Measurements from ENCODE around the gene LARP1.

LARP1 gene

DNA sequence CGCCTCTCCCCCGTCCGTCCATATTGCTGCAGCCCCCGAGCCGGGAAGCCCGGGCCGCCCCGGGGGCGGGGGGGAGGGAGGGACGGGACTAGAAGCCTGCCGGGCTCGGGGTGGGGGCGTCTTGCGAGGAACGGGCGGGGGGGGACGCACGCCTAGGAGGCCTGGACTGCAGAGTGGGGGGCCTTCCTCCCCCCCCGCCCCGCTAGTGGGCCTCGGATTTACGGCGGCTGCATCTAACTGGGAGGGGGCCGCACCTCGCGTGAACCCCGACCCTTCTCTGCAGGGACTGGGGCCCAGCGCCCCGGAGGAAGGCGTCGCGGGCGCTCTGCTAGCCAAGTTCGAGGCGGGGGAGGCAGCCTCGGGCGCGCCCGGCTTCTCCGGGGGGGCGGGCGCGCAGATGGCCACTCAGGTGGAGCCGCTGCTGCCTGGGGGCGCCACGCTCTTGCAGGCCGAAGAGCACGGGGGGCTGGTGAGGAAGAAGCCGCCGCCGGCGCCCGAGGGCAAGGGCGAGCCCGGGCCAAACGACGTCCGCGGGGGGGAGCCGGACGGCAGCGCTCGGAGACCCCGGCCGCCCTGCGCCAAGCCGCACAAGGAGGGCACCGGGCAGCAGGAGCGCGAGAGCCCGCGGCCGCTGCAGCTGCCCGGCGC is at the start of gene LARP1:
TSS of gene LARP1 (plus strand) at position 17 of the 648 bp plus-strand sequence. CDS start at position 398, 381 bp downstream.
- Histone ChIP-seq H3K9me3 (ENCODE audit: control insufficient read depth, low read length) (no peaks in the 10 kb centered on the region), H3K27me3 (ENCODE audit: control insufficient read depth, insufficient read depth, low read length) (no peaks in the 10 kb centered on the region), H3K4me3 (ENCODE audit: low read length) (peak within 1 kb of the TSS; percentile 54), H3K36me3 (ENCODE audit: control insufficient read depth, insufficient read depth, low read length) (no peaks in the 10 kb centered on the region), H3K9ac (ENCODE audit: low read length) (peak within 1 kb of the TSS; percentile 85), H3K4me1 (ENCODE audit: control insufficient read depth, insufficient read depth, low read length) (peaks cover 28% of the 10 kb centered on the region)

DNA sequence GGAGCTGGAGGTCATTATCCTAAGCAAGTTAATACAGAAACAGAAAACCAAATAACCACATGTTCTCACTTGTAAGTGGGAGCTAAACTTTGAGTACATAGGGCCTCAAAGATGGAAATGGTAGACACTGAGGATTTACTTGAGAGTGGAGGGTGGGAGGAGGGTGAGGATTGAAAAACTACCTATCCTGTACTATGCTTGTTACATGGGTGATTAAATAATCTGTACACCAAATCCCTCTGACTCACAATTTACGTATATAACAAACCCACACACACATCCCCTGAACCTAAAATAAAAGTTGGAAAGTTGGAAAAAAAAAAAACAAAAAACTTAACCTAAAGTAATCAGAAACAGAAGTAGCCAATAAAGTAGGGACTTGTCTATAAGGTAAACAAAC is 48.8 kb upstream of the LARP1 start:
- H3K9me3 ChIP-seq (ENCODE audit: control insufficient read depth, low read length), result no peaks in the 10 kb centered on the region
- no peaks in the 10 kb centered on the region for H3K27me3 ChIP-seq (ENCODE audit: control insufficient read depth, insufficient read depth, low read length)
- no peak overlapping the region for H3K4me3 ChIP-seq (ENCODE audit: low read length)
- H3K36me3 ChIP-seq (ENCODE audit: control insufficient read depth, insufficient read depth, low read length), result no peaks in the 10 kb centered on the region
- peaks cover 7% of the 10 kb centered on the region for H3K4me1 ChIP-seq (ENCODE audit: control insufficient read depth, insufficient read depth, low read length)
- H3K9ac ChIP-seq (ENCODE audit: low read length), result no peak overlapping the region

DNA sequence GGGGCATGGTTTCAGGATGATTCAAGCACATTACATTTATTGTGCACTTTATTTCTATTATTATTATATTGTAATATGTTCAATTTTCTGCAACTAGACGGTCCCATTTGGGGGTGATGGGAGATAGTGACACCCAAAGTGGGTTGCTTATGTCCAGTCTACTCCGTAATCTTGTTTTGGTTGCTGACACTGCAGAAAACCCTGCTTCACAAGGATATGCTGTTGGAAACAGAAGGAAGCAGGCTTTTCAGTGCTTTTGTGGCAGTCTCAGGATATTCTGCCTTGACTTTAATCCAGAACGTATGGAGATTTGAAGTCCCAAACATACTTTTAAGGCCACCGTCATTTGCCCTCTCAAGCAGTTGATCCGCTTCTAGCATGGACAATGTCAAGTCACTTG is 47.5 kb upstream of the LARP1 start:
- no peaks in the 10 kb centered on the region for H3K9me3 ChIP-seq (ENCODE audit: control insufficient read depth, low read length)
- H3K27me3 ChIP-seq (ENCODE audit: control insufficient read depth, insufficient read depth, low read length), result no peaks in the 10 kb centered on the region
- no peaks in the 10 kb centered on the region for H3K36me3 ChIP-seq (ENCODE audit: control insufficient read depth, insufficient read depth, low read length)
- no peak overlapping the region for H3K4me3 ChIP-seq (ENCODE audit: low read length)
- H3K9ac ChIP-seq (ENCODE audit: low read length), result no peak overlapping the region
- H3K4me1 ChIP-seq (ENCODE audit: control insufficient read depth, insufficient read depth, low read length), result peaks cover 5% of the 10 kb centered on the region

DNA sequence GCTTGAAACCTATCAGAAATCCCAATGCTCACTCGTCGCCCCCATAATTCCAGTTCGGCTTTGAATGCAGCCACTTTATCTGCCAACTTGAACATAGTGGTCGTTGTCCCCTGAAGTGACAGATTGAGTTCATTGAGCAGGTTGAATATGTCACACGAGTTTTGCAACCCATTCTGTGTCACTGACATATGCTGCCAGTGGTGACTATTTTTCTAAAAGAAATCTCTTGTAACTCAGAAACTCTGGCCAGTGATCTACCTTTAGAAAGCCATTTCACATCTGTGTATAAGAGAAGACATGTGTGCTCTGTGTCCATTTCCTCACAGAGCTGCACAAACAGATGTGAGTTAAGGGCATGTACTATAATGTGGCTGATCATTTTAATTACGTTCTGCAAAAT is 47.0 kb upstream of the LARP1 start:
- no peaks in the 10 kb centered on the region for H3K9me3 ChIP-seq (ENCODE audit: control insufficient read depth, low read length)
- H3K9ac ChIP-seq (ENCODE audit: low read length), result no peak overlapping the region
- H3K4me1 ChIP-seq (ENCODE audit: control insufficient read depth, insufficient read depth, low read length), result peaks cover 8% of the 10 kb centered on the region
- H3K4me3 ChIP-seq (ENCODE audit: low read length), result no peak overlapping the region
- H3K36me3 ChIP-seq (ENCODE audit: control insufficient read depth, insufficient read depth, low read length), result no peaks in the 10 kb centered on the region
- no peaks in the 10 kb centered on the region for H3K27me3 ChIP-seq (ENCODE audit: control insufficient read depth, insufficient read depth, low read length)

DNA sequence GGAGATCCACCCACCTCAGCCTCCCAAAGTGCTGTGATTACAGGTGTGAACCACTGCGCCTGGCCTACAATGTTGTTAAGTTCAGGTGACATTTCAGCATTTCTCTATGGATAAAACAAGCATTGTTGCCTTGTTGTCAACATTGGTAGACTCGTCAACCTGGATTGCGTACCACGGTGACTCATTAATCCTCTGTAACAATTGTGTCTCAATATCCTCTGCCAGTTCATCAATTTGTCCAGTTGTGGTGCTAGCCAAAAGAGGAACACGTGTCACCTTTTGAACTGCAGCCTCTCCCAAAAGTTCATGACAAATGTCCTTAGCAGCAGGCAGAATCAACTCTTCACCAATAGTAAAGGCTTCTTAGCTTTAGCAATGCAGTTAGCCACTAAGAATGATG is 46.3 kb upstream of the LARP1 start:
- Histone ChIP-seq H3K27me3 (ENCODE audit: control insufficient read depth, insufficient read depth, low read length) (no peaks in the 10 kb centered on the region), H3K9me3 (ENCODE audit: control insufficient read depth, low read length) (no peaks in the 10 kb centered on the region), H3K4me3 (ENCODE audit: low read length) (no peak overlapping the region), H3K4me1 (ENCODE audit: control insufficient read depth, insufficient read depth, low read length) (peaks cover 15% of the 10 kb centered on the region), H3K9ac (ENCODE audit: low read length) (no peak overlapping the region), H3K36me3 (ENCODE audit: control insufficient read depth, insufficient read depth, low read length) (no peaks in the 10 kb centered on the region)

DNA sequence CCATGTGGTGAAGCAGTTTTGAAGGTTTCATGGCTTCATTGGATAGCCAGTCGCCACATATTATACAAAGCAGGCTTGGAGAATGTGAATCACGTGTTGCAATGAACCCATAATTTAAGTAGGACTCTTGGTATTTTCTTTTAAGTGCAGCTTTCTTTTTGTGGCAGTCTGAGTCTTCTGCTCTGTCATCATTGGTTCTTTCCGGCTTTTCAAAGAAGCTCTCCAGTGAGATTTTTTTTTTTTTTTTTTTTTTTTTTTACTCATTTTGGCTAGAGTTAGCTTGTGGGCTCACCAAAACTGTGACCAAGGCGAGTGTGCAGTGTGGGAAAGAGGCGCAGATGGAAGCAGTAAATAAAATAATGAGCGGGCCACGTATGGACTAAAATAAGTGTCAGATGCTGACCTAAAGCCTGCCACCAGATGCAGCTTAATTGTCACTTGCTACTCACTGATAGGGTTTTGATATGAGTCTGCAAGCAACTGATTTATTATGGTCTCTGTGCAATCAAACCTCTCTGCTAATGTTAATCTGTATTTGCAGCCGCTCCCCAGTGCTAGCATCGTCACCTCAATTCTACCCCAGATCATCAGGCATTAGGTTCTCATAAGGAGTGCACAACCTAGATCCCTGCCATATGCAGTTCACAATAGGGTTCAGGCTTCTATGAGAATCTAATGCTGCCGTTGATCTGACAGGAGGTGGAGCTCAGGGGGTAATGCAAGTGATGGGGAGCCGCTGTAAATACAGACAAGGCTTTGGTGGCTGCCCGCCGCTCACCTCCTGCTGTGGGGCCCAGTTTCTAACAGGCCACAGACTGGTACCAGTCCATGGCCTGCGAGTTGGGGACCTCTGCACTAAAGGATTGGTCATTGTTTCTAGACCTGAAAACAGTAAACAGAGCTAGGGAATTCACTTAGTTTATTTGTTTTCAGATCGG is 45.5 kb upstream of the LARP1 start:
- H3K9me3 ChIP-seq (ENCODE audit: control insufficient read depth, low read length), result no peaks in the 10 kb centered on the region
- H3K27me3 ChIP-seq (ENCODE audit: control insufficient read depth, insufficient read depth, low read length), result no peaks in the 10 kb centered on the region
- H3K36me3 ChIP-seq (ENCODE audit: control insufficient read depth, insufficient read depth, low read length), result no peaks in the 10 kb centered on the region
- H3K9ac ChIP-seq (ENCODE audit: low read length), result no peak overlapping the region
- H3K4me1 ChIP-seq (ENCODE audit: control insufficient read depth, insufficient read depth, low read length), result peaks cover 22% of the 10 kb centered on the region
- no peak overlapping the region for H3K4me3 ChIP-seq (ENCODE audit: low read length)

DNA sequence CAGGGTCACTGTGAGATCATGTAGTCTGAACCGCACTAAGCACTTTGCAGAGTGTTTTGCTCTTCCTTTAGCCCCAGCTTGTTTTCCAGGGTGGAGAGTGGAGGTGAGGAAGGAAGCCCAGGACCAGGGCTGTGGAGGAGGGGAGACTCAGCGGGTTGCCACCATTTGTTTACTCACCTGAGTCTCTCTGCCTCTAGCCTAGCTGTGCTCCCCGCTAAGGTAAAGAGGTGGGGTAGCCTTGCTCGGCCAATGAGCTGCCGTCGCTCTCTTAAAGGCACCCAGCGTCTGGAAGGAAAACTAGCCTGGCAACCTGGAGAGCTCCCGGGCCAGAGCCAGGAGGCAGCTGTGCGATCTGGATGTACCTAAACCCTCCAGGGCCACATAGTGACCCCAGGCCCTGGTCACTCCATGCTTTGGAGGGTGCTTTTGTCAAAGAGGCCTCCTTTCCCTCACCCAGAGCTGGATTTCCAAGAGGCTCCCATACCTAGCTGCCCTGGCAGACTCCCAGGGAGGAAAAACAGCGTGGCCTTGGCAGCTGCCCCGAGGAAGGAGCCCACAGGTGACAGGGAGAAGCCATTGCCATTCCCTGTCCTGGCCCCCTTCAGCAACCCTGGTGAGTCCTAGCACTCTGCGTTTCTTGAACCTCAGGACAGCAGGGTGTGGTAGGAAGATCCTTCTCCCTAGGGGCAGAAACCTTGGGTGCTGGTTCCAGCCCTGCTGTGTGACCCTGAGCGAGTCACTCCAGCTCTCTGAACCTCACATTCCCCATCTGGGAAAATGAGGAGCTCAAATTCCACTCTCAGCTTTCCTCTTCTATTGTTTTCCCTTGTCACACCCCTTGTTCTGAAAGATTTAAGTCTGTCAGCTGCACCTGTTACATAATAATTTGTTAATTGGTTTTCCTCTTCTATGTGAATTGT is 42.4 kb upstream of the LARP1 start:
- Histone ChIP-seq H3K36me3 (ENCODE audit: control insufficient read depth, insufficient read depth, low read length) (no peaks in the 10 kb centered on the region), H3K4me3 (ENCODE audit: low read length) (peak overlapping the region; percentile 63), H3K9ac (ENCODE audit: low read length) (peak overlapping the region; percentile 76)

DNA sequence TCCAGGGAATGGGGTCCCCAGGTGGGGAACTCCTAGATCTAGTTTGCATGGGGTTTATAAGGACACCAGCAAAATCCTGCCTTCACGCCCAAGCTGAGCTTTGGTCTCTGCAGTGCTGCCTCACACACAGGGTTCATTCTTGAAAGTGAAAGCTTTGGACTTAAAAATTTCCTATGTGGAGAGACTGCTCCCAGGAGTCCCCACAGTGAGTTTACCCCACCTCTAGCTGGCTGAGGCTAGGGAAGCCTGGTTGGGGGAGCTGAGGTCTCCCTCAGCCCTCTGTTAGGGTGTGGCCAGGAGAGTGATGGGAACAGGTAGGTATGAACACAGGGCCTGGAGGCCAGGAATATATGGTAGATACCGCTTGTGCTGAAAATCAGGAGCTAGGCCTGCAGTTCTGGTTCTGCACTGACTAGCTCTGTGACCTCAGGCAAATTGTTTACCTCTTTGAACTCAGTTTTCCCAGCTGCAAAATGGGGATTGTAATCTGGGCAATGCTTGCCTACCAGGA is 41.5 kb upstream of the LARP1 start:
- peak overlapping the region; percentile 63 for H3K4me3 ChIP-seq (ENCODE audit: low read length)
- no peaks in the 10 kb centered on the region for H3K9me3 ChIP-seq (ENCODE audit: control insufficient read depth, low read length)
- H3K36me3 ChIP-seq (ENCODE audit: control insufficient read depth, insufficient read depth, low read length), result no peaks in the 10 kb centered on the region
- H3K4me1 ChIP-seq (ENCODE audit: control insufficient read depth, insufficient read depth, low read length), result peaks cover 22% of the 10 kb centered on the region
- peak overlapping the region; percentile 52 for H3K9ac ChIP-seq (ENCODE audit: low read length)
- H3K27me3 ChIP-seq (ENCODE audit: control insufficient read depth, insufficient read depth, low read length), result no peaks in the 10 kb centered on the region

More for the DNA sequence above, 42.4 kb upstream of the LARP1 start:
- Histone ChIP-seq H3K9me3 (ENCODE audit: control insufficient read depth, low read length) (no peaks in the 10 kb centered on the region), H3K4me1 (ENCODE audit: control insufficient read depth, insufficient read depth, low read length) (peaks cover 22% of the 10 kb centered on the region), H3K27me3 (ENCODE audit: control insufficient read depth, insufficient read depth, low read length) (no peaks in the 10 kb centered on the region)

DNA sequence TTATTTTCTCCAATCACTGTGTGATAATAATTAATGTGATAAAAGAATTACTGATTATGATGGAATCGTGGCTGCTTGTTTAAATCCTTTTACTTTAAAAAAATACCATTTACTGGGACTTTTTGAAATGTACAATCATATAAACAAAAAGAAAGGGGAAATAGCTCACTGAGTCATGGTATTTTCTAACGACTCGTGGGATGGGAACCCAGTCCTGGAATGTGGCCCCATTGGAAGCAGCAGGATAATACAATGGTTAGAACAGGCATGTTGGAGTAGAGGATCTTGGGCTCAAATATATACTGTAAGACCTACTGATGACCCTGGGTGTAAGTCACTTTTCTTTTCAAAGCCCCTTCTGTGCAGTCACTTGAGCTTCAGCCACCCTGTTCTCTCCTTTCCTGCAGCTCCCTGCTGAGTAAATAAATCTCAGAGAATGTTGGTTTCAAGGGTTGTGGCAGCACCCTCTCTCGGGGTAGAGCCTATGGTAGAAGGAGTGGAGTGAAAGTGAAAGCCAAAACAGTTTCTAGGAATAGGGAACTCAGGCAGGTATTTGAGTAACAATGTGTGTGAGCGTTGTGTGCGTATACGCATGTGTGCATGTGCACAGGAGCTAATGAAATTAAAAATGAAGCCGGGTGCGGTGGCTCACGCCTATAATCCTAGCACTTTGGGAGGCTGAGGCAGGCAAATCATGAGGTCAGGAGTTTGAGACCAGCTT is 40.8 kb upstream of the LARP1 start:
- Histone ChIP-seq H3K27me3 (ENCODE audit: control insufficient read depth, insufficient read depth, low read length) (no peaks in the 10 kb centered on the region), H3K4me3 (ENCODE audit: low read length) (peak overlapping the region; percentile 63), H3K4me1 (ENCODE audit: control insufficient read depth, insufficient read depth, low read length) (peaks cover 22% of the 10 kb centered on the region), H3K36me3 (ENCODE audit: control insufficient read depth, insufficient read depth, low read length) (no peaks in the 10 kb centered on the region), H3K9me3 (ENCODE audit: control insufficient read depth, low read length) (no peaks in the 10 kb centered on the region), H3K9ac (ENCODE audit: low read length) (peak overlapping the region; percentile 52)

DNA sequence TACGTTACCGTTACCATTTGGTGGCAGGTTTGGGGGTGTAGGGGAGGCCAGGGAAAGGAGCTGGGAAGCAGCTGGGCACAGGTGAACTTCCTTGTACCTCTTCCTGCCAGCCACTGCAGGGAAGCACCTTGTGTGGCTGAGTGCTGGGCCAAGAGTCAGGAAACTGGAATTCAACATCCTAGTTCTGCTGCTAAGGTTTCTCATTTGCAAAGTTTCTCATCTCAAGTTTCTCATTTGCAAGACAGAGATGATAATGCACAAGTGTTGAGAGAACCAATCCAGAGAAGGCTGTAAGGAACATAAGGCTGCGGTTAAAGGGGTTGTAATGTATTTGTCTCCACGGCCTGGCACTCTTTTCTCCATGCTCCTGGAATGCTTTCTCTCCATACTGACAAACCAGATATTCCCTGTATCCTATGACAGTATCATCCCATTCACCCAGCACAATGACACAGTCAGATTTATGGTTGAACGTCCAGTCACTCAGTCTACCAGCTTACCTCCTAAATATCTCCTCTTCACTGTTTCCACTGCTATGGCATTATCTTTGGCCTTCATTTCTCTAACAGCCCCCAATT is 33.6 kb upstream of the LARP1 start:
- no peak overlapping the region for H3K4me3 ChIP-seq (ENCODE audit: low read length)
- H3K9ac ChIP-seq (ENCODE audit: low read length), result no peak overlapping the region
- H3K27me3 ChIP-seq (ENCODE audit: control insufficient read depth, insufficient read depth, low read length), result no peaks in the 10 kb centered on the region
- no peaks in the 10 kb centered on the region for H3K9me3 ChIP-seq (ENCODE audit: control insufficient read depth, low read length)
- no peaks in the 10 kb centered on the region for H3K36me3 ChIP-seq (ENCODE audit: control insufficient read depth, insufficient read depth, low read length)
- H3K4me1 ChIP-seq (ENCODE audit: control insufficient read depth, insufficient read depth, low read length), result peaks cover 11% of the 10 kb centered on the region

DNA sequence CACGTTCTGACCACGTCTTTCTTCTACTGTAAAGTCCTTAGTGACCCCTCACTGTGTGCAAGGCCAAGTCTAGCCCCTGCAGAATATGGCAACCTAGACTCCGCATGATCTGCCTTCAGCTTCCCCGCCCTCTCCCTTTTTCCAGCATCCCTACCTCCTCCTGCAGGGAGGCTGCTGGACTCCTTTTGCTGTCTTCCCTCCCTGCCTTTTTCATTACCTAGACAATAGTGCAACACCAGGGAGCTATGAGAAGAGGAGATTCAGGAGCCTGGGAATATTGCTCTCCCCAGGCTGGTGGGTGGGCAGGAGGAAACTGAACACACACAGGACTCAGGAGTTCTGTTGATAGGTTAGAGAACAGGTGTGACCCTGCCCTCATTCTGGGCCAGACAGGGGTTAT is 33.1 kb upstream of the LARP1 start:
- peaks cover 13% of the 10 kb centered on the region for H3K4me1 ChIP-seq (ENCODE audit: control insufficient read depth, insufficient read depth, low read length)
- H3K4me3 ChIP-seq (ENCODE audit: low read length), result no peak overlapping the region
- H3K9ac ChIP-seq (ENCODE audit: low read length), result no peak overlapping the region
- no peaks in the 10 kb centered on the region for H3K36me3 ChIP-seq (ENCODE audit: control insufficient read depth, insufficient read depth, low read length)
- no peaks in the 10 kb centered on the region for H3K9me3 ChIP-seq (ENCODE audit: control insufficient read depth, low read length)
- H3K27me3 ChIP-seq (ENCODE audit: control insufficient read depth, insufficient read depth, low read length), result no peaks in the 10 kb centered on the region

All from mucosa of stomach (tissue), 1 donor.